GM18858 (cell line): ENCODE data around the gene KIF13A.
"Not testable (repeated sequence)": the region's sequence is repeated elsewhere in the genome, so short reads cannot be mapped to it uniquely, and the experiment has no call there.

Experiments used
- ATAC-seq: cut with Tn5 transposase; IDR thresholded peaks from one replicate; pipeline ENCODE4 v1.9.1; 2021; ENCODE audit not compliant: unreplicated experiment

KIF13A gene

DNA sequence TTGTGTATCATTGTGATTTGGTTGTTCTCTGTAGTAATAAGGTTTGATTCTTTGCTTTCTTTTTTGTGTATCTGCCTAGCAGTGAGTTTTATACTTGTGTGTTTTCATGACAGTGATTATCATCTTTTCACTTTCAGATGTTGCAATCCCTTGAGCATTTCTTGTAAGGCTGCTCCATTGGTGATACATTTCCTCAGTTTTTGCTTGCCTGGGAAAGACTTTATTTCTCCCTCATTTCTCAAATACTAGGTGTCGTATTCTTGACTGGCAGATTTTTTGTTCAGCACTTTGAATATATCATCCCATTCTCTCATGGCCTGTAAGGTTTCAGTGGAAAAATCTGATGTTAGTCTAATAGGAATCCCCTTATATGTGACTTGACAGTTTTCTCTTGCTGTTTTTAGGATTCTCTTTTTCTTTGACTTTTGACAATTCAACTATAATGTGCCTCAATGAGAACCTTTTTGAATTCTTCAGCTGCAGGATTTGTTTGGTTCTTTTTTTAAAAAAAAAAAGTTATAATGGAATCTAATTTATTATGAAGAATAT lies 249.7 kb downstream of the KIF13A start:
- no peak for ATAC-seq

GRCh38 chr6:17735311-17735710 lies 252.1 kb downstream of the KIF13A start:
- not testable (repeated sequence) for ATAC-seq

DNA sequence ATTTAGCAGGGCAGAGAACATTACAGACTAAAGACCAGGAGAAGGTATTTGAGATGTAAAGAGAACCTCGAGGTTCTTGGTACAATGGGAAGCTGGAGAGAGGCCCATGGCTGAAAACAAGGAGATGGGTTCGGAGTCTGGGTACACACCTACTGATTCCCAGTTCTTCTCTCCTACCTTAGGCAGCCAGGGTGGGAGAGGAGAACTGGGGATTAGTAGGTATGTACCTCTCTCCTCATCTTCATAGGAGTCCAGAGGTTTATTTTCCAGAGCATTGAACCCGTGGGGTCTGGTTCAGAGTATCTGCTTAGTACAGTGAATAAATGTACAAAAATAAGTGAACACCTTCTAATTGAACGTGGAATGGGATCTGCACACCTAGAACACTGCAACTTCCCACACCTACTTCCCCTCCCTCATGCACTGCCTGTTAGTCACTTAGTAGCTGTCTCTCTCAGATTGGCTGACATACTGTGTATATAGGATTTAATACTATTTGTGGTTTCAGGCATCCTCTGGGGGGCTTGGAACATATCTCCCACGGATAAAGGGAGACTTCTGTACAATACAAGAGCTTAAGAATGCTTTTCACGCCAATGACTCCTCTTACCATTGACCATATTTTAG lies 257.2 kb downstream of the KIF13A start:
- no peak for ATAC-seq

DNA sequence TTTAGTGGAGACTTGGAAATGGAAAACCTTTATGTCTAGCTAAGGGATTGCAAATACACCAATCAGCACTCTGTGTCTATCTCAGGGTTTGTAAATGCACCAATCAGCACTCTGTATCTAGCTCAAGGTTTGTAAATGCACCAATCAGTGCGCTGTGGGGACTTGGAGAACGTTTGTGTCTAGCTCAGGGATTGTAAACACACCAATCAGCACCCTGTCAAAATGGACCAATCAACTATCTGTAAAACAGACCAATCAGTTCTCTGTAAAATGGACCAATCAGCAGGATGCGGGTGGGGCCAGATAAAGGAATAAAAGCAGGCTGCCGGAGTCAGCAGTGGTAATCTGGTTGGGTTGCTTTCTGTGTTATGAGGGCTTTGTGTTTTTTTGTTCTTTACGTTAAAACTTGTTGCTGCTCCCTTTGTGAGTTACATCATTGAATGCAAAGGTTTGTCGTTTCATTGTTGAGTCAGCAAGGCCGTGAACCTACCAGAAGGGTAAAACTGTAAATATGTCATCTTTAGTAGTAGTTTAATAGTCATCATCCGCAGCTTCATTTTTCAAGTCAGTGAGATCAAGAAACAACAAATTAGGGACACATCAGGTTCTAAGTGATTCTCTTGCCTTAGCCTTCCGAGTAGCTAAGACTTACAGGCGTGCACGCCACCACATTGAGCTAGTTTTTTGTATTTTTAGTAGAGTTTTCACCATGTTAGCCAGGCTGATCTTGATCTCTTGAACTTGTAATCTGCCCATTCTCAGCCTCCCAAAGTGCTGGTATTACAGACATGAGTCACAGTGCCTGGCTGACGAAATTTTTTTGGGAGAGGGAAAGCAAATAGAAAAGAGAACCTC lies 258.0 kb downstream of the KIF13A start:
- ATAC-seq, result no peak

DNA sequence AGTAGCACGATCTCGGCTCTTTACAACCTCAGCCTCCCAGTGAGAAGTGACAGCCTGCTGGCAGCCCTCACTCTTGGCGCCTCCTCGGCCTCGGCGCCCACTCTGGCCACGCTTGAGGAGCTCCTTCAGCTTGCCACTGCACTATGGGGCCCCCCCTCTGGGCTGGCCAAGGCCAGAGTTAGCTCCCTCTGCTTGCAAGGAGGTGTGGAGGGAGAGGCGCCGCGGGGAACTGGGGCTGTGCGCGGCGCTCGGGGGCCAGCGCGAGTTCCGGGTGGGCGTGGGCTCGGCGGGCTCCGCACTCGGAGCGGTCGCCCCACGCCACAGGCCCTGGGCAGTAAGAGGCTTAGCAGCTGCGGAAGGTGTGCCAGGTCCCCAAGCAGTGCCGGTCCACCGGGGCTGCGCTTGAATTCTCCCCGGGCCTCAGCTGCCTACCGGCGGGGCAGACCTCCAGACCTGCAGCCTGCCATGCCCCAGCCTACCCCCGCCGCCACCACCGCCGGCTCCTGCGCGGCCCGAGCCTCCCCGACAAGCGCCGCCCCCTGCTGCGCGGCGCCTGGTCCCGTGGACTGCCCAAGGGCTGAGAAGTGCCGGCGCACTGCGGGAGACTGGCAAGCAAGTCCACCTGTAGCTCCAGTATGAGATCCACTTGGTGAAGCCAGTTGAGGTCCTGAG lies 258.7 kb downstream of the KIF13A start:
- ATAC-seq, result no peak

DNA sequence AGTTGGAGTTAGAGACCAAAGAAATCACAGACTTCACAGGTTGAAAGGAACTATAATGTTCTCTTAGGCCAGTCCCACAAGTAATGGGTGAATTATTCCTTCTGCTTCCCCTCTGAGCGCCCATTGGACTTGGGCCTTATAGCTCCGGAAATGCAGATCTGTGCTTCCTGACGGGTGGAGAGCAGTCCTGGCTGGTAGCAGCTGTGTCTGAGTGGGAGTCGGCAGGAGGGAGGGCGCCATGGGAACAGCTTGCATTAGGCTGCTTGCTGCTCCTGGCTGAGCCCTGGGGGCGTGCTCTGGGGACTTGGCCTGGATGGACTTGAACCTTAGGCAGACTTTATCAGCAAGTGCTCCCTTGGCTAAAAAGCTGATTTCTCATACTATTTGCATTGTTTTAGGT lies 262.4 kb downstream of the KIF13A start:
- ATAC-seq, result no peak

GRCh38 chr6:17724341-17724740 lies 263.1 kb downstream of the KIF13A start:
- no peak for ATAC-seq

- ATAC-seq, result no peak
Measured at GRCh38 chr6:17721671-17722070, 265.8 kb downstream of the KIF13A start.

DNA sequence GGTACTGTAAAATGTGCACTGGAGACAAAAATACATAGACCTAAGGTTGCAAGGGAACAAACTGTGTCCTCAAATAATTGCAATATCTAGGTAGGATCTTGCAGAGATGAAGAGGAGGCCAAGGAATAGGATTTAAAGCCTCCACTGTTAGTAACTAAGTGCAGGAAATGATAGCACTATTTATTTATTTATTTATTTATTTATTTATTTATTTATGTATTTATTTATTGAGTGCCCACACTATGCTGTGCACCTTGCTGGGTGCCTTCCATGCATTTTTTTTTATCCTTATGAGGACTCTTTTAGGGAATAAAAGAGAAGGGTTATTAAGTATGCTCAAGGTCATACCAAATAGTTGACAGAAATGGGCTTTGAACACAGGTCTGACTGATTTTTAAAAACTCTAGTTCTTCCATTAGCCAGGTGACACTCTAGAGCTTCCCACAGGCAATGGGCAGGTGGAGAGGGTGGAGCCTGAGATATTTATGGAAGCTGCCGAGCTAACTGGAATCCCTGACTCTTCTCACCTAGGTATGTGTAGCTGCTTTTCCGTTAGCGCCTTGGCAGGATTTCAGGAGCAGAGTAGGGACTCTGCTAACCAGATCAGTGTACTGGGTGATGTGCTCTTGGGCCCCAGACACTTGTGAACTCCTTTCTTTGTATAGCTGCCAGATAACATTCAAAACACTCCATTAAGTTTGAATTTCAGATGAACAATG lies 268.0 kb downstream of the KIF13A start:
- no peak for ATAC-seq

GRCh38 chr6:17716221-17716620 lies 271.2 kb downstream of the KIF13A start:
- no peak for ATAC-seq

GRCh38 chr6:17714879-17715851 lies 272.3 kb downstream of the KIF13A start:
- peak; percentile 76 for ATAC-seq

GRCh38 chr6:17714177-17714576 lies 273.3 kb downstream of the KIF13A start:
- ATAC-seq, result no peak

GRCh38 chr6:17712576-17712975 lies 274.9 kb downstream of the KIF13A start:
- no peak for ATAC-seq

- no peak for ATAC-seq
Measured at GRCh38 chr6:17710331-17710730, 277.1 kb downstream of the KIF13A start.

DNA sequence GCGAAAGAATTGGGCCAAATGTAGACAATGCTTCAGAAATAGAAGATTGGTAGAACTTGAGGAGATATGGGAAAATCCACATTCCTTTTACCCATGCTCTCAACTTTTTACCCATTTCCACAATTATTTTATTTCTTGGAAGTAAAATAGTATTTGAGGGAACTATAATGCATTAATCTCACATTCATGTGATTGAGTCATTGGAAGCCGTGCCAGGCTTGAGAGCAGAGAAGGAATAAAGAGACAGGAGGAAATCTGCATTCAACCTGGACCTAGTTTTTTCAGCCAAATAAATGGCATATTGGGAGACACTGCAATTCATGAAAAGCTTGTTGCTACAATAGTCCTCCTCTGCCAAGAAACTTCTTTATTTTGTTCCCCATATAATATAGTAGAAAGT lies 278.0 kb downstream of the KIF13A start:
- no peak for ATAC-seq
